ENCODE data around the gene POLDIP2. TPM values are rescaled to one million over a fixed set of nuclear protein-coding genes. Genes with fewer than 3 reads are reported as not detected.

The POLDIP2 gene
- total RNA-seq, 2 experiments from 2014 or later, result 88.8 to 89.2 TPM

DNA sequence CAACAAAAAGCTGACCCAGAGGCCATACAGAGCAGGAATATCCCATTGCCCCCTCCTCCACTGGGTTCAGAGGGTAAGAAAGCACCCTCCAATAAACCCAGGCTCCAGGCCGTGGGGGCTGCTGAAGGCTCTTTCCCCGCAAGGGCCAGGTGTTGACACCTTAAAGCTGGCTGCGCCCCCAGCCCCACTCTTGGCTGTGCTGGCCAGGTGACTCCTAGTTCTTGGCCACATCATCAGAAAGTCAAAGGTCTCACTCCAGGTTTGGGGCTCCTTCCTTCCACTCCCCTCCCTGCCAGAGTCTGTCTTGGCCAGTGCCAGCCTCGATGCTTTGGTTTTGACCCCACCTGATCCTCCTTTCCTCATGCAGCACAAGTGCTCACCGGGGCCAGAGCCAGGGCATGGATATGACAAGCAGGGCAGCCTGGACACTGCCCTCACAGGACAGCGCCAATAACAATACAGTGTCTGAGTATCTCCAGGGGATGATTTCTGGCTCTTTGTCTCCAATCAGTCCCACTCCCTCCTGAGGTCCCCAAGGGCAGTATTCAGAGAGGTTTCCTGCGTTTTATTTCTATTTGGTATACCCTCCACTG lies 40.5 kb upstream of the POLDIP2 start:
- H3K4me3 ChIP-seq (ENCODE audit: low read depth, low read length, poor library complexity, severe bottlenecking), result no peak overlapping the region
- H3K4me1 ChIP-seq (ENCODE audit: insufficient read depth, low read length, poor library complexity, severe bottlenecking), result no peaks in the 10 kb centered on the region
- no peak overlapping the region for H3K4me2 ChIP-seq (ENCODE audit: low read length)
- H3K79me2 ChIP-seq (ENCODE audit: insufficient read depth, low read depth, low read length), result no peaks in the 10 kb centered on the region
- H3K27ac ChIP-seq (ENCODE audit: low read depth, low read length, poor library complexity, severe bottlenecking), result no peak overlapping the region
- no peak for TF ChIP-seq EZH2phosphoT487 (IDR thresholded peaks at IDR 0.05; ENCODE audit: borderline replicate concordance, low read depth, low read length)
- TF ChIP-seq, protein P1, sequence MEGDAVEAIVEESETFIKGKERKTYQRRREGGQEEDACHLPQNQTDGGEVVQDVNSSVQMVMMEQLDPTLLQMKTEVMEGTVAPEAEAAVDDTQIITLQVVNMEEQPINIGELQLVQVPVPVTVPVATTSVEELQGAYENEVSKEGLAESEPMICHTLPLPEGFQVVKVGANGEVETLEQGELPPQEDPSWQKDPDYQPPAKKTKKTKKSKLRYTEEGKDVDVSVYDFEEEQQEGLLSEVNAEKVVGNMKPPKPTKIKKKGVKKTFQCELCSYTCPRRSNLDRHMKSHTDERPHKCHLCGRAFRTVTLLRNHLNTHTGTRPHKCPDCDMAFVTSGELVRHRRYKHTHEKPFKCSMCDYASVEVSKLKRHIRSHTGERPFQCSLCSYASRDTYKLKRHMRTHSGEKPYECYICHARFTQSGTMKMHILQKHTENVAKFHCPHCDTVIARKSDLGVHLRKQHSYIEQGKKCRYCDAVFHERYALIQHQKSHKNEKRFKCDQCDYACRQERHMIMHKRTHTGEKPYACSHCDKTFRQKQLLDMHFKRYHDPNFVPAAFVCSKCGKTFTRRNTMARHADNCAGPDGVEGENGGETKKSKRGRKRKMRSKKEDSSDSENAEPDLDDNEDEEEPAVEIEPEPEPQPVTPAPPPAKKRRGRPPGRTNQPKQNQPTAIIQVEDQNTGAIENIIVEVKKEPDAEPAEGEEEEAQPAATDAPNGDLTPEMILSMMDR (conservative IDR thresholded peaks at IDR 0.05; ENCODE audit: low read length), result no peak
- intact Hi-C loops (cut with micrococcal nuclease; ENCODE audit: unreplicated experiment), result no loop called here
- H3K9me3 ChIP-seq (ENCODE audit: low read length), result no peaks in the 10 kb centered on the region
- ChIA-PET CTCF (ENCODE audit: unreplicated experiment) (no interaction called here), POLR2A (no interaction called here)
- BruUV-seq (replicated peaks), result no TSS peak
- H4K20me1 ChIP-seq (ENCODE audit: insufficient read depth, low read length), result no peaks in the 10 kb centered on the region
- no peak overlapping the region for H2AFZ ChIP-seq (ENCODE audit: low read length)
- DNase-seq (ENCODE audit: low spot score), result no peak
- H3K9me2 ChIP-seq (ENCODE audit: insufficient read depth, low read length), result no peaks in the 10 kb centered on the region
- H3K36me3 ChIP-seq (ENCODE audit: insufficient read depth, low read length), result no peaks in the 10 kb centered on the region; the same call in 1 of the 2 replicates

DNA sequence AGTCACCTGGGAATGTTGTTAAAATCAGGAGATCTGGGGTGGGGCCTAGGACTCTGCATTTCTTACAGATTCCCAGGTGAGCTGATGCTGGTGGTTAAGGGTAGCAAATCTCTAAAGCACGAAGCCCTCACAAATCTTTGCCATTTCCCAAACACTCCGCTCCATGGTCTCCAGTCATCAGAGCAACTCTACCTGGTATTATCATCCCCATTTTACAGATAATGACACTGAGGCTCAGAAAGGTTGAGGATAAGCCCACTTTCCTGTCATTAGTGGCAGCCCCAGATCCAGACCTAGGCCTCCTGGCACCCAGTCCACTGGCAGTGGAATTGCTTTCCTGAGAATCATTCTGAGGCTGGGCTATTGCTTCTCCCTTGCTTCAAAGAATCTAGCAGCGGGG lies 39.9 kb upstream of the POLDIP2 start:
- Histone ChIP-seq H3K36me3 (ENCODE audit: insufficient read depth, low read length) (no peaks in the 10 kb centered on the region; the same call in 1 of the 2 replicates), H4K20me1 (ENCODE audit: insufficient read depth, low read length) (no peaks in the 10 kb centered on the region), H3K4me2 (ENCODE audit: low read length) (no peak overlapping the region), H3K9me3 (ENCODE audit: low read length) (no peaks in the 10 kb centered on the region), H3K9me2 (ENCODE audit: insufficient read depth, low read length) (no peaks in the 10 kb centered on the region), H3K4me1 (ENCODE audit: insufficient read depth, low read length, poor library complexity, severe bottlenecking) (no peaks in the 10 kb centered on the region), H3K4me3 (ENCODE audit: low read depth, low read length, poor library complexity, severe bottlenecking) (no peak overlapping the region), H2AFZ (ENCODE audit: low read length) (no peak overlapping the region), H3K79me2 (ENCODE audit: insufficient read depth, low read depth, low read length) (no peaks in the 10 kb centered on the region), H3K27ac (ENCODE audit: low read depth, low read length, poor library complexity, severe bottlenecking) (no peak overlapping the region)
- ChIA-PET CTCF (ENCODE audit: unreplicated experiment) (no interaction called here), POLR2A (no interaction called here)
- DNase-seq (ENCODE audit: low spot score), result no peak
- BruUV-seq (replicated peaks), result no TSS peak
- intact Hi-C loops (cut with micrococcal nuclease; ENCODE audit: unreplicated experiment), result no loop called here
- no peak for TF ChIP-seq EZH2phosphoT487 (IDR thresholded peaks at IDR 0.05; ENCODE audit: borderline replicate concordance, low read depth, low read length)
- TF ChIP-seq, protein P1 (conservative IDR thresholded peaks at IDR 0.05; ENCODE audit: low read length), result no peak

DNA sequence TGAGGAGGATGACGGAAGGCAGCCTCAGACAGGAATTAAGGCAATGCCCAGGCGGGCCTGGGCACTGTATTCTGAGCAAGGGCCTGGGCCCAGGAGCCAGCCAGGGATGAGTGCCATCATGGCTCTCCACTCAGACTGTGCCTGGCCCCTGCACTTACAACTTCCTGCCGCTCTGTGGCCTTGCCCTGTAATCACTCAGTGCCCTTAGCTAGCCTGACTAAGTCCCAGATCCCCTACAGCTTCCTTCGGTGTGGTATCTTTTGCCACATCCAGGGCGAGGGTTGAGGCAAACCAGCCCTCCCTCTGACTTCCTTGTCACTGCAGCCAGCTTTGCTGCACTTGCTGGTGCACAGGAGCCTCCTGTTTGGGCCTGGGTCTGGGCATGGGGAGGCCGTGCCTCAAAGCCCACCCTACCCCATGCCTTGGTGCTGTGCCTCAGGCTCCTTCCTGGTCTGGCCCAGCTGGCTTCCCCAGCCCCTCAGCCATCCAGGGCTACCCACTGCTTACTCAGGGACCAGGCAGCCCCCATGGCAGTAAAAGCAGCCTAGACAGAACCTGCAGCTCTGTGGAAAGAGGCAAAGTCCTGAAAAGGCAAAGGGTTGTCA lies 39.4 kb upstream of the POLDIP2 start:
- H3K4me3 ChIP-seq (ENCODE audit: low read depth, low read length, poor library complexity, severe bottlenecking), result no peak overlapping the region
- POLR2A ChIA-PET, result no interaction called here
- CTCF ChIA-PET (ENCODE audit: unreplicated experiment), result interaction anchor here (1.0 kb wide), 1 partner anchor 20 kb away, joined by 4 read pairs; no protein-coding TSS in a partner anchor
- H4K20me1 ChIP-seq (ENCODE audit: insufficient read depth, low read length), result no peaks in the 10 kb centered on the region
- no peak overlapping the region for H3K4me2 ChIP-seq (ENCODE audit: low read length)
- TF ChIP-seq, protein P1 (conservative IDR thresholded peaks at IDR 0.05; ENCODE audit: low read length), result no peak
- TF ChIP-seq EZH2phosphoT487 (IDR thresholded peaks at IDR 0.05; ENCODE audit: borderline replicate concordance, low read depth, low read length), result no peak
- no peaks in the 10 kb centered on the region for H3K4me1 ChIP-seq (ENCODE audit: insufficient read depth, low read length, poor library complexity, severe bottlenecking)
- intact Hi-C loops (cut with micrococcal nuclease; ENCODE audit: unreplicated experiment), result no loop called here
- no peaks in the 10 kb centered on the region for H3K9me3 ChIP-seq (ENCODE audit: low read length)
- H3K9me2 ChIP-seq (ENCODE audit: insufficient read depth, low read length), result no peaks in the 10 kb centered on the region
- no peak overlapping the region for H2AFZ ChIP-seq (ENCODE audit: low read length)
- no peaks in the 10 kb centered on the region; the same call in 1 of the 2 replicates for H3K36me3 ChIP-seq (ENCODE audit: insufficient read depth, low read length)
- H3K79me2 ChIP-seq (ENCODE audit: insufficient read depth, low read depth, low read length), result no peaks in the 10 kb centered on the region
- H3K27ac ChIP-seq (ENCODE audit: low read depth, low read length, poor library complexity, severe bottlenecking), result no peak overlapping the region
- no peak for DNase-seq (ENCODE audit: low spot score)
- no TSS peak for BruUV-seq (replicated peaks)

Data from OCI-LY7 (cell line).